GM18867 (cell line): ENCODE data around the gene FOXP1.

ENCODE experiments used
- ATAC-seq: cut with Tn5 transposase; IDR thresholded peaks from one replicate; pipeline ENCODE4 v1.9.1; 2021; ENCODE audit warnings: mild to moderate bottlenecking, moderate library complexity; ENCODE audit not compliant: unreplicated experiment

FOXP1 gene

DNA sequence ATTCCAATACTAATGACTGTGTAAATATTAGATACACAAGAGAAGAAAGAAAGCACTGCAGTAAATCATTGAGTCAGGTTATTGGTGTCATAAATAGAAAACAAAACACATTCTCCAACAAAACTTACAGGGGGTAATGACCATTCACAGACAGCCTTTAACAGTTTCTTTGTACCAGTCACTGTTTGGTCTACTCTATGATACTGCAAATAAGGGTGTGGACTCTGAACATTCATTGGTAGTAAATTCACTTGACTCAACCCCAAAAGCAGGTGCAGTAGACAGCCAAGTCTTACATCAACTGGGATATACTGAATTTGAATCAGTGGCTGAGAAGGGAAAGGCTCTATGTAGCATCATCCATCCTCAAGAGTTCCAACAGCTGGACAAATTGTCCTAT lies 463.5 kb downstream of the FOXP1 start:
- ATAC-seq: no peak

DNA sequence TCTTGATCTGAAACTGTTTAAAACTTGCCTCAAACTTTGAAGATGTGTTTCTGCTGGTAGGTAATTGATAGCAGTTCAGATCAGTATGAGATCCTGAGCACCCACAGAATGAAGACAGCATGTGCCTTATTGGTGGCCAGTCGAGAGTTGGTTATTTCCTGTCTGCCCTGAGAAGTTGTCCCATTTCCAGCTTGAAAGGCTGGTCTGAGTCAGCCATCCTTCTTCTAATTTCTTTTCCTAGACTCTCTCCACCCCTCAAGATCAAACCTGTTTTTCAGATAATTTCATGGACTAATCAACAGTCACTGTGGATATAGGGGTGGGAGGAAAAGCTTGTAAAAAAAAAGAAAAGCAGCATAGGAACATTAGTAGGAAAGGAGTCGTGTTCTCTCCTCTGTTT lies 464.4 kb downstream of the FOXP1 start:
- ATAC-seq: no peak

DNA sequence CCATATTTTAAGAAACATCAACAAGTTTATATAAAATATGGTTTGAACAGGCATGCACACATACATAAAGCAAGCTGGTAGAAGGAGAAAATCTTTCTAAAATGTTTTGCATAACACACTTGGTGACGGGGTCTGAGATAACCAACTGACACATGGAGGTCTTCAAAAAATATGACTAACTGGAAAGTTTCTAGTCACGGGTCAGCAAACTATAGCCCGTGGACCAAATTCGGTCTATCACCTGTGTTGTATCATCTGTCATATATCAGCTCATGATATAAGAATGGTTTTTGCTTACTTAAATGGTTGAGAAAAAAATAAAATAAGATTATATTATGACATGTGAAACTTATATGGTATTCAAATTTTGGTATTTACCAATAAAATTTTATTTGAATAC lies 465.1 kb downstream of the FOXP1 start:
- no peak for ATAC-seq

DNA sequence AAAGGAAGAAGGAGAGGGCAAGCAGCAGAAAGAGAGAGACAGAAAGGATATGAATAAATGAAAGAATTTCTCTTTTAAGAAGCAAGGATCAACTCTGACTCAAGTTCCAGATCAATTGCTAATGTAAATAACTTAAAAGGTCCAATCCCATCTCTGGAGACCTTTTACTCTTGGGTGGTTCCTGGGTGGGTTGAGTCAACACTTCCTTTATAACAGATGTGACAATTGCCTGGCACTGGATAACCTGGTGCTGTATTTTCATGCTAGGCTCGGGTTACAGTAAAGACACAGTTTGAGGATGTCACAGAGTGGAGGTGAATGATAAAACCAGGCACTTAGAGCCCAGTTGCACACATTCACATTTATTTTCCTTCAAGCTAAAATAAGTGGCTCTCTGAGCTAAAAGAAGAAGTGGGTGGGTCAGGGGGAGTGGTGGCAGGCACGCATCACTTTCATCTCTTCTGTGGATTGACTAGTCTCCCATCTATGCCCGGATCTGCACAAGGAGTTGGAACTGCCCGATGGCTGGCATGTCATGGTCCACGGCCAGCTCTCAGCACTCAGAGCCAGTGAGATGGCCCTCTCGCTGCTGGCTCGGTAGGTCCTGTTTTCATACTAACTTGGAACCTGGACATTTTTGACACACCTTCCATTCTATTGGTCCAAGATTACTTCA lies 465.8 kb downstream of the FOXP1 start:
- ATAC-seq: no peak

DNA sequence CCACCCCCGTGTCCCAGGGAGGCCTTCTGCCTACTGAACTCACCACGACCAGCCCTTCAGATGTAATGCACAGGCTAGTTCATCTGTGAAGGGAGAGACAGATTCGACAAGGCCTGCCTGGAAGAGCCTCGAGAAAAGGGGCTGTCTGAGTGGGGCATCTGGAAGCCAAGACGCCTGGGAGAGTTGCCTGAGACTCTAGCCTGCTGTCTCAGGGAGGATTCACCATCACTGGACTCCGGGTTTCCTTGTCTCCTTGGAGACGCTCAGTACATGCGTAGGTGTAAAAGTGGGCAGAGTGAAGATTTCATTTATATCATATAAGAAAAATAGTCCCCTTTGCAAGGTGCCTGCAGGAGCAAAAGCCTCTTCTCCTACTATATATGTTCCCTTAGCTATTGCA lies 468.9 kb downstream of the FOXP1 start:
- ATAC-seq: no peak

DNA sequence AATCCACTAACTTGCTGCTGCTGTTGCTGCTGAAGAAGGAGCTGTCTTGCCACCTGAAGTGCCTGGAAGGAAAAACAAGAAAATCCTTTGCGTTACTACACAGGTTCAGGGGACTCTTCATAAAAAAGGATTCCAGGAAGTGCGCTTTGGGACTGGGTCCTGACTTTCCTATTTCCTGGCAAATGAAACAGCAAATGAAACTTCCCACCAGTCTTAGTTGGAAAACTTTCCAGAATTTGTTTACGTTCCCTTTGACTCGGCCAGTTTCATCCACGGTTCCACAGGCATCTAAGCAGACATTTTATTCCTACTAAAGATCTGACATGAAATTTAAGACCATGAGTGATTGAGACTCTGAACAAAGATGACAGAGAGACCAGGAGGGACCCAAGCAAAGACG lies 471.0 kb downstream of the FOXP1 start:
- ATAC-seq: no peak

DNA sequence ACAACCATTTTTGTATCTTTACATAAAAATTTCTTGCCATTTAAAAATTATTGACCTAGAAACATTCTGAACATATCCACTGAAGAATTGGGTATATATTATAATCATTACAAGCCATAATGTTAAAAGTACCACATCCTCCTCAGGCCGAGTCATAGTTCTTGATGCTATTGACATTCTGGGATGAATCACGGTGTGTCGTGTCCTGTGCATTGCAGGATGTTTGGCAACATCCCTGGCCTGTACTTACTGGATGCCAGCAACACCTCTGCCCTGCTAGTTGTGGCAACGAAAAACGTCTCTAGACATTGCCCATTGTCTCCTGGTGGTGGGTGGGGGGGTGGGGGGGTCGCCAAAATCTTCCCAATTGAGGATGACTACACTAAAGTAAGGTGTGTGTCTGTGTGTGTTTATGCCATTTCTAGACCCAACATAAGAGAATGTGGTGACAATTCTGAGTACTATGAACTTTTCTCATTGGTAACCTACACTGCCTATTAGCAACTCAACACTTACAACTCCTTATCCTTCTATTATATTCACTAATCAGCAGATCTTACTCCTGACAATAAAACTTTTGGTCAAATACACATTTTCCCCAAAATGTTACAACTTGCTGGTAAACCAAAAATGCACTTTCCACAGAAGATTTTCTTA lies 471.6 kb downstream of the FOXP1 start:
- ATAC-seq: no peak

DNA sequence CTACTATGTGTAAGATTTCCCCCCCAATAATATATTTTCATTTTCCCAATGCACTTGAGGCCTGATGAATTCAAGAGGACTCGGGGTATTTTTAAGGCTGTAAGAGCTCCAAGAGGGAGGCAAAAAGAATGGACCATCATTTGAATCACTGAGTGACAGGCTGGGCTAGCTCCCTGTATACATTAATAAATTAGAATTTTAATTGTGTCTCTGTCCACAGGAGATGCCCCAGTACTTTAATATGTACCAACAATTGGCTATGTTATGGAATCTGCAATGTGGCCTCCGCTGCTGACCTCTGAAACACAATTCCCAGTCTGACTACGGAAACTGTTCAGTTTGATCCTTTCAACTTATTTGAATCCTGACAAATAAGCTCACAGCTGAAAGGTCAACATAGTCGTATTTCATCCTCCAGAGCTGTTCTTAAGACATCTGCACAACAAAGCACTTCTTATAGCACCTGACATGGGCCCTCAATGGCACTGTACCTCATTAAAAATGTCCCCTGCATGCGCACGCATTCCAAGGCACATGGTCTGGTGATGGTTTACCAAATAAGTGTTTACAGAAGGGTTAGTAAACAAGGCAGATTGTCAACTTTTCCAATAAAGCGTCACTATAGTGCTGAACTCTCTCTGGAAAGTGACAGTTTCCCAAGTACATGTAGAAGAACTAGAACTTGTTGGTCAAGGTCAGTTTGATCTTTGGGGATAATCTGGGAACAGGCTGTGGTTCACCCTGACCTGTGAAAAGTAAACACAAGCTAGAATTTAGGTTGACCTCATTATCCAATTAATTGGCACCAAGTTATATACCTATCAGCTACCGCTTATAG lies 472.9 kb downstream of the FOXP1 start:
- ATAC-seq: no peak

DNA sequence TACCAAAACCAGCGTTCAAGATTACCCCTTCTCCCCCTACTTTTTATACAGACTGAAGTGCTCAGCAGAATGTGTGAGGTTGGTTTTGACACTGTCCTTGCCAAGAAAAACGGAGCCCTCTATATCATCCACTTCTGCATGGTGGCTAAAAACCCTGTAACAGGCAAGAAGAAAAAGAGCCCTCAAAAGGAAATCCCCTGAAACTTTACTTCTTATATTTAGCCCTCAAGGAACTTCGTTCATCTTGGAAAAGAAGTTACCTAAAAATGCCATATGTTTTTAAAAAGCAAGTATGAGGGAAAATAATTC lies 473.6 kb downstream of the FOXP1 start:
- no peak for ATAC-seq

DNA sequence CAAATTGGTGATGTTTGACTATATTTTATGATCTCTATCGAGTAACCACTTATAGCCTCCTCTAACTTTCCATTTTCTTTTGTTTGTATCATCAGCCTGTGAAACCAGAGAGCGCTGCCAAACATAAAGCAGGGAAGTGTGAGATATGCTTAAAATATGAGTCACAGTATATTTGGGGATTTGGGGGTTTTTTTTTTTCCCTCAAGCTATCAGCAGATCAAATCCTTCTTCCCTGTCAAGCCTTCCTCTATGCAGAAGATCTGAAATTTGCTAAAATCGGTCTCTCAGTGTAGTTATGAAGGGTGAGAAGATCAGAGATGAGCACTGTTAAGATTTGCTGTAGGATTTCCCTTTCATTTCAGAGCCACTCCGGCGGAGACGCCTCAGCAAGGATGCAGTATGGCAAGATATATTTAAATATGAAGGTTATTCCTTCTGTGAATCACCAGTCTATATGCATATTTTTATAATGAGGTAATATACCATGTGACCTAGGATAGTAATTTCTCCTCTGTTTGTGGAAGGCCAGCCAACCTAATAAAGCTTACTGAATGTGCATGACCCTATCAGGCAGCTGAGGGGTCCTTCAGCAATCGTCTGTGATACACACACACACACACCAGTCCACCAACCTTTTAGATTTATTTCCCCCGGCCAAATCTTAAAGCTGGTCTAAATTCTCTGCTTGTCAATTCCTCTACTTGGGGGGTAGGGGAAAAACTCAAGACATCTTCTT lies 474.1 kb downstream of the FOXP1 start:
- ATAC-seq: no peak

DNA sequence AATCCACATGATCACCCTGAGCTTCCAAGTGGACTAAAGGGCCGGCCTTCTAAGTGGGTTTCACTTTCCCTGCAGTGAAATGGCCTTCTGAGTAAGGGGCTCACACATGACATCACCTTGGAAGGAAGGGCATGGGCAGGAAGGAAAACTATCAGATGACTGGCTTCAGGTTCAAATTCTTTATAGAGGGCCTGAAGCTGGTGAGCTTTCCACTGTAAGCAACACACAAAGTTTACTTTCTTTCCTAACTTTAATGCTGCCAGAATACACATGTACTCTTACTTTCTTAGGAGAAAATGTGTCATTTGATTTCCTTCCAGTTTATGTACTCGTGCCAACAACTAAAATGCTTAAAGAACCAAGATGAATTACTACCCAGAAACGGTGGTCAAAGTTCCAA lies 475.6 kb downstream of the FOXP1 start:
- ATAC-seq: no peak

DNA sequence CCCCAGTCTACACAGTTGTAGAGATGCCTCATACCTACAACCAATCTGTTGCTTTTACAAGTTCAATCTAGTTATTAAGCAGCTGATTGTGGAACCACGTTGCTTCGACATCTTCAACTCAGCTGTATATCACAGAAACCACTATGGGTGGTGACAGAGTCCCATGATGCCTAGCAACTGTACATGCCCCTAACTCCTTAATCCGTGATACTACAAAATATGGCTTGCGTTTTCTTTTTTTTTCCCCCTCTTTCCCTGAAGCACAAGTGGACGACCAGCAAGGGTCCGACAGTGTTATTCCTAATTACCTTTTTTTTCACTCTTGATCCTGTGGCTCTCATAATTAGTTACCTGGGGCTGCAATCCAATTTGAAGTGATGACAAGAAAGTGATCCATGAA lies 478.6 kb downstream of the FOXP1 start:
- ATAC-seq: no peak

DNA sequence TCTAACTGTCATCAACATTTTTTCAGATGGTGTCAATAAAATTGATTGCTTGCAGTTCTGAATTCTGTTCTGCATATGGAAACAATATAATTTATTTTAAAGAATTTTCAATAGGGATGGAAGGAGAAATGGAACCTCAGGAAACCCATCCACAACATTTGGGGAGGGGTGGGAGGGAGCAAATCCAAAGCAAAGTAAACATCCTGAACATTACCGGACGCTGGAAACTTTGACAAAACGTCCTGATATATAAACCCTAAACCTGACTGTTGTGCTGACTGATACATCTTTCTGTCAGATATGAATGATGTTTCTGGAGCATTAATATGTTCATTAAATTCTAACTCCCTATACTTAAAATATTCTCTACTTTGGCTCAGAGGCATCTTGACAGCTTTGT lies 479.0 kb downstream of the FOXP1 start:
- ATAC-seq: no peak

DNA sequence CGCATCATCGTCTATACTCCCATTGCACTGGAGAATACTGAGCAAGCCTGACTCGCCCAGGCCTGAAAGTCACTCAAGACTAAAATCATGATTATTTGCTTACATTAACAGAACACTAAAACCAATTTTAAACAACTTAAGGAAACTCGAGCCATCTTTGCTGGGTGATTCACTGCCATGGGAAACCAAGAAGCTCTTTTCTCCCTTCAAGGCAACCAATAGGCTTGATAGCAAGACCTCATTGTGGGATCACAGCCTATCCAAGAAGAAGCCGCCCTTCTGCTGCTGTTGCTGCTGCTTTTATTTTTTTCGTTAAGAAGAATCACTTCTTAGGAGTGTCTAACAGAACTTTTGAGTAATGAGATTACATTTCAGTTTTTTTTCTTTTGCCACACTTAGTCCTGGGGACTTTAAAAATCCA lies 479.4 kb downstream of the FOXP1 start:
- no peak for ATAC-seq

DNA sequence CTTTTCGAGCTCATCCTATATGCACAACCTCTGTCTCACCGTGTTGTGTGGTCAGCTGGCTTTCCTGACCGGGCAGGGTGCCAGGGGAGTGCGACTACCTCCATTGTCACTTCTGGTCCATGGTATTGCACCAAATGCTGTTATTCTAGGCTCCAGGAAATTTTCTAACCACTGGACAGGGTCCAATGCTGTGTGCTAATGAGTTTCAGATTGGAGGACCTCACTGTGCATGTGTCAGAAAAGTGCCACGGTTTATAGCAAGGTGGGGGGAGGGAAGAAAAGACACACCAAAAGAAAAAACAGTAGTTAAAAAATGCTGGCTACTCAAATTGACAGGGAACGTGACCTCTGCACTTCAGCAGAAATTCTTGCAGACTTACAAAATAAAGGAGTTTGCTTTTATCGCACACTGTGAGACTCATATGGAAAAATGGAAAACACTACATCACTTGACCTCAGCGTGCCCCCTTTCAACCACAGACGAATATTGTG lies 480.1 kb downstream of the FOXP1 start:
- no peak for ATAC-seq

DNA sequence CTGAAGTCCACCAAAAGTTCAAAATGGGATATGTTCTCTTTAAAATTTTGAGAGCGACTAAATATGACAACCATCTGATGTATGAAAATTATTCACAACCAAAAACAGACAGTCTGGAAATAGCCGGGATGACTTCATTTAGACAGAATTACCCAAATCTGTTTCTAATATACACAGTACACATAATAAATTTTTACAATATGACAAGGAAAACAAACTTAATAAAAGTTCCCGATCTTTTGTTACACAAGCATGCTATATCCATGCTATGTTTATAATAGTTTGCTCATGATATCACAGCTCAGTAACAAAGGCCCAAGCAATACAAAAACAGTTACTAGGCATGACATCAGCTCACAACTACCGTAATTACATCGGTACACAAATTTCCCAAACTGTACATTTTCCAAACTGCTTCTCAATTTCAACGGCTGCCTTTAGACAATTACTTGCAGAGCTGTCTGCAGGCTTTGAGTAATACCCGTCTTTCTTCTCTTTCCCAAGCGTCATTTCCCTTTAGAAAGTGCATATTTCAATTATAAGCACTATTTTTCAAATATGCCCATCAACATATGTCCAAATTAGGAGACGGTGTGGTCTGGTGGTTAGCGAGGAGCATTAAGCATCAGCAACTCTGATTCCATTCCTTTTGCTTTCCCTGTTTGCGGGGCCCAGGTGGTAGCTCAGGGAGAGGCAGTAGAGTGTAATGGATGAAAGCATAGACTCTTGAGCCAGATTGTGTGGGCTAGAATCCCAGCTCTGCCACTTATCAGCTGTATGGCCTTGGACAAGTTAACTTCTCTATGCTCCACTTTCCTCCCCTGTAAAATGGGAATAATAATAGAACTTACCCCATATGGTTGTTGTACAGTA lies 481.2 kb downstream of the FOXP1 start:
- ATAC-seq: no peak

DNA sequence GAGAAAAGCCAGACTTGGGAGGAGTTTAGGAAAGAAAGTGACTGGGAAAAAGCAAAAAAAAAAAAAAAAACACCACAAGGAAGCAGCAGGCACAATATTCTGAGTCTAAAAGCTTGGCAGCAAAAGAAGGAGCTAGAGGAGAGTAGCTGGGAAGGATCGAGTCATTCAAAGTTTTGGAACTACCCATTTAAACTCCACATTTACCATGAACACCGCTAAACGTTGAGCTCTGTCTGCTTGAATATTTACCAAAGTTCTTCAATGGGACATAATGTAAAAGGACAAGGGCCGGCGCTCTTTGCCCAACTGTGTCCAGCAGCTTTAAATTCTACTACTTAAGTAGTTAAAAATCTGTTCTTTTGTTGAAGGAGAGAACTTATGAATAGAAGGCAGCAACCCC lies 481.9 kb downstream of the FOXP1 start:
- ATAC-seq: no peak

DNA sequence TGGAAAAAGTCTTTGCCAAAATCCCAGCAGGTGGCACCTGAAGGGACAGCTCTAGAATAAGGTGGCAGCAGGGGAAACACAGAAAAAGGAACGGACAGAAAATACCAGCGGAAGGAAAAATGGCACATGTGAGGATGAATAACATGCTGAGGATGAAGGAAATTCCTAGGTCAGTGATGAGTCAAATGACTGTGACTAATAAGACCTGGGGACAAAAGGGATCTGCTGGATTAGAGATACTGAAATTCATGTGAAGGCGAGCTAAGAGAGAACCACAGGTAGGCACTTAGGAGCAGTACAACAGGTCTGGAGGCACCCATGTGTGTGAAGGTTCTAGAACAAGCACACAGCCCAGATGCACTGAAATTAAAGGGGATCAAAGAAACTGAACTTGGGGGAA lies 482.5 kb downstream of the FOXP1 start:
- no peak for ATAC-seq

DNA sequence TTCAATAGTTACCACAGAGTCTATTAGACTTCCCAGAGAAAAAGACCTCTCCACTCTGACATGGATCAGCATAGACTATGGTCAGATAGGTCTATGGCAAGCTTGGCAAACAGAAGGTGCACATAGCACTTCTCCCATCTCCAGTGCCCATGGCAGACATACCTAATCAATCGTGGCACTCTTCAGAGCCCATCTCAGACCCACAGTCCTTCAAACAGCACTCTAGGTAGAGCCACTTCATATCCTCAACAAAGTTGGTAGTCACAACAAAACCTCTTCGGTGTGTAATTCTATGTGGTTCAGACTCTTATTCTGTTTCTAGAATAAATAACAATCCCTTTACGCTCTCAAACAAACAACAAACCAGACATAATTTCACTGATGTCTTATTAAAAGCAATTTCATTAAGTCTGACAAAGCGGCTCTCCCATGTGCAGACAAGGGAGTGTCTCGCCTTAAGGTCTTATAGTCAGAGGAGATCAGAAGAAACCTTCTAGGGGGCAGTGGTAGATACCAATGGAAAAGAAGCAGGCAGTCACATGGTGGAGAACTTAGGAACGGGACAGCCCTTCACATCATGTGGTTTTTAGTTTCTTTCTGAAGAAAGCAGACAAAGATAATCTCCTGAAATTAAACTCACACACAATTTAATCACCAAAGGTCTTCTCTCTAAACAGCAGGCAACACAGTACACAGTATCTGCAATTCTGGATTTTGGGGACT lies 483.4 kb downstream of the FOXP1 start:
- ATAC-seq: no peak

DNA sequence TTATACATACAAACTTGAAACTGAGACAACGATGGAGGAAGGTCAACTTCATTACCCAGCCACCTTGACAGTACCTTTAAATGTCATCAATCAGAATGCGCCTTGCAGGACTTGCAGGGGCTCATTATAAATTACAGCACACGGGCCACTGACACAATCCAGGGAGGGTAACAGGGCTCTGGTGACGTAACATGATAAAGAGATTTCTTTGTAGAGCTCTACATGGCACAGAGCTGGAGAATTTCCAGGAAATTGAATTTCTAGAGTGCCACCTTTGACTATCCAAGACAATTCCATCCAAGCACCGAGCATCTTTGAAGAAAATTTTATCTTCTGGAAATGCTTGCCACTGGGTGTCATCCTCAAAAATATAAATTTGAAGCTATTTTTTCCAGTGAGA lies 486.0 kb downstream of the FOXP1 start:
- no peak for ATAC-seq
